HCT116 (cell line): ENCODE measurements around the gene USP9X. TPM values are rescaled to one million over a fixed set of nuclear protein-coding genes. Genes with fewer than 3 reads are reported as not detected.

Source experiments
- ATAC-seq: fragments of 200-7000 bp; cut with Tn5 transposase; 2 replicates; pipeline ENCODE4 v1.9.1; 2020; ENCODE audit warnings: mild to moderate bottlenecking, moderate library complexity
- BruUV-seq: library from RNA; stranded (reverse); fragments of 400-500 nt; replicated peaks from 2 replicates; lab custom pipeline; 2021; lab: Mats Ljungman, UMichigan
- CTCF ChIA-PET: fragments of 300-600 bp; sonication (Branson Sonifier 250); formaldehyde crosslinking; loops from one replicate; lab custom pipeline; 2021; ENCODE audit warnings: antibody characterized with exemption; lab: Charles Lee
- POLR2A ChIA-PET: fragments of 300-600, 350-600 bp; sonication (Branson Sonifier 250); formaldehyde crosslinking; loops from one replicate; lab custom pipeline; 2021; ENCODE audit warnings: antibody characterized with exemption; lab: Charles Lee
- RAD21 ChIA-PET, 2 experiments: fragments of 300-600 bp; sonication (Branson Sonifier 250); formaldehyde crosslinking; loops; one replicate each; lab custom pipeline; 2023; ENCODE audit warnings: low total read pairs in 2 of 2; ENCODE audit not compliant: uncharacterized antibody in 2 of 2, unreplicated experiment in 2 of 2, low non-redundant PET in 1 of 2; lab: Charles Lee
- DNase-seq: peaks from one replicate; pipeline ENCODE4 v3.0.0-alpha.2; 2010; ENCODE audit warnings: low read depth, low spot score
- H2AFZ ChIP-seq: fragments of 200-600 bp; shearing (Covaris generic), sonication (generic); 2 replicates; pipeline ENCODE4 v1.6.1; 2017; ENCODE audit warnings: low read depth, mixed run types, mixed read lengths, antibody characterized with exemption, low read length; ENCODE audit not compliant: poor library complexity, severe bottlenecking
- H3K27ac ChIP-seq: 2 replicates; pipeline ENCODE4 v1.5.1; 2012; ENCODE audit warnings: low read depth, low read length
- H3K27me3 ChIP-seq: fragments of 200-600 bp; sonication (generic); 2 replicates; pipeline ENCODE4 v1.6.1; 2016; ENCODE audit warnings: mixed run types, low read length, mixed read lengths; ENCODE audit not compliant: insufficient read depth
- H3K36me3 ChIP-seq, 2 experiments: fragments of 200-500 bp in 1 of 2; fragments of 200-600 bp in 1 of 2; sonication (Bioruptor generic) in 1 of 2; sonication (generic) in 1 of 2; 2 replicates each; pipeline versions ENCODE4 v1.5.1 to v1.6.1; 2014 to 2016; ENCODE audit warnings: low read length in 2 of 2, inconsistent platforms in 1 of 2, mixed read lengths in 1 of 2, mixed run types in 1 of 2; ENCODE audit not compliant: insufficient read depth in 2 of 2, control insufficient read depth in 1 of 2
- H3K4me1 ChIP-seq, 2 experiments: fragments of 200-600 bp in 1 of 2; sonication (generic) in 1 of 2; 2 replicates each; pipeline versions ENCODE4 v1.5.1 to v1.6.1; 2012 to 2017; ENCODE audit warnings: low read length in 2 of 2, inconsistent platforms in 1 of 2, mild to moderate bottlenecking in 1 of 2, mixed read lengths in 1 of 2, mixed run types in 1 of 2, moderate library complexity in 1 of 2; ENCODE audit not compliant: insufficient read depth in 2 of 2, control insufficient read depth in 1 of 2
- H3K4me2 ChIP-seq: fragments of 200-600 bp; sonication (generic); 2 replicates; pipeline ENCODE4 v1.6.1; 2017; ENCODE audit warnings: mixed run types, low read length, mixed read lengths
- H3K4me3 ChIP-seq, 2 experiments: fragments of 200-600 bp in 1 of 2; sonication (generic) in 1 of 2; replicated peaks in 1 of 2; 2 replicates each; pipeline ENCODE4 v1.5.1; 2011 to 2016; ENCODE audit warnings: low read length in 2 of 2, control low read depth in 1 of 2, low read depth in 1 of 2, mild to moderate bottlenecking in 1 of 2, mixed read lengths in 1 of 2, mixed run types in 1 of 2
- H3K79me2 ChIP-seq: fragments of 200-600 bp; sonication (generic); 2 replicates; pipeline ENCODE4 v1.6.1; 2017; ENCODE audit warnings: mild to moderate bottlenecking, mixed run types, low read length, moderate library complexity, mixed read lengths; ENCODE audit not compliant: insufficient read depth
- H3K9ac ChIP-seq: fragments of 200-600 bp; sonication (generic); 2 replicates; pipeline ENCODE4 v1.6.1; 2016; ENCODE audit warnings: low read length, mixed read lengths
- H3K9me2 ChIP-seq: fragments of 200-600 bp; sonication (generic), shearing (Covaris generic); 2 replicates; pipeline ENCODE4 v1.6.1; 2017; ENCODE audit warnings: mixed run types, mild to moderate bottlenecking, moderate library complexity; ENCODE audit not compliant: insufficient read depth
- H3K9me3 ChIP-seq, 2 experiments: fragments of 200-500 bp in 1 of 2; fragments of 200-600 bp in 1 of 2; sonication (Bioruptor generic) in 1 of 2; sonication (generic) in 1 of 2; 2 replicates each; pipeline ENCODE4 v1.6.1; 2014 to 2017; ENCODE audit warnings: low read length in 2 of 2, mixed read lengths in 2 of 2, inconsistent platforms in 1 of 2, low read depth in 1 of 2, mild to moderate bottlenecking in 1 of 2, mixed run types in 1 of 2, moderate library complexity in 1 of 2; ENCODE audit not compliant: control insufficient read depth in 1 of 2, insufficient read depth in 1 of 2
- H4K20me1 ChIP-seq: fragments of 200-600 bp; sonication (generic), shearing (Covaris generic); 2 replicates; pipeline ENCODE4 v1.6.1; 2017; ENCODE audit warnings: mixed run types, mild to moderate bottlenecking, moderate library complexity; ENCODE audit not compliant: insufficient read depth
- ATF3 ChIP-seq: IDR thresholded peaks from 2 replicates; pipeline ENCODE4 v1.6.1; 2012
- CBX3 ChIP-seq: IDR thresholded peaks from 2 replicates; pipeline ENCODE4 v1.6.1; 2012; ENCODE audit warnings: low read depth
- ELF1 ChIP-seq: IDR thresholded peaks from 2 replicates; pipeline ENCODE4 v1.6.1; 2012; ENCODE audit warnings: low read depth, borderline replicate concordance
- EZH2 ChIP-seq: fragments of 200-600 bp; sonication (generic); IDR thresholded peaks from 2 replicates; pipeline ENCODE4 v1.6.1; 2017; ENCODE audit warnings: antibody characterized with exemption, mixed run types
- EZH2phosphoT487 ChIP-seq: fragments of 200-600 bp; IDR thresholded peaks from 2 replicates; pipeline ENCODE4 v1.6.1; 2018; ENCODE audit warnings: antibody characterized with exemption, borderline replicate concordance
- JUND ChIP-seq: IDR thresholded peaks from 2 replicates; pipeline ENCODE4 v1.6.1; 2012
- POLR2AphosphoS5 ChIP-seq: IDR thresholded peaks from 2 replicates; pipeline ENCODE4 v1.6.1; 2011; ENCODE audit warnings: mild to moderate bottlenecking, low read depth, low read length, moderate library complexity
- RAD21 ChIP-seq: IDR thresholded peaks from 2 replicates; pipeline ENCODE4 v1.6.1; 2012; ENCODE audit warnings: low read depth, mild to moderate bottlenecking
- SIN3A ChIP-seq: IDR thresholded peaks from 2 replicates; pipeline ENCODE4 v1.6.1; 2012; ENCODE audit warnings: low read depth
- SP1 ChIP-seq: IDR thresholded peaks from 2 replicates; pipeline ENCODE4 v1.6.1; 2012; ENCODE audit warnings: low read depth
- YY1 ChIP-seq: IDR thresholded peaks from 2 replicates; pipeline ENCODE4 v1.6.1; 2011; ENCODE audit warnings: low read length, low read depth, moderate library complexity, mild to moderate bottlenecking; ENCODE audit not compliant: insufficient replicate concordance; ENCODE audit errors: extremely low read depth
- ZFX ChIP-seq: fragments of 450-650 bp; IDR thresholded peaks from 2 replicates; pipeline ENCODE4 v1.6.1; 2017
- ZNF274 ChIP-seq: fragments of 200-500 bp; sonication (Bioruptor generic); IDR thresholded peaks from 2 replicates; pipeline ENCODE4 v1.6.1; 2014; ENCODE audit warnings: mild to moderate bottlenecking, low read depth, low read length, inconsistent platforms
- intact Hi-C: fragments of 100-400 bp; cut with micrococcal nuclease; formaldehyde crosslinking; loops from 2 replicates; pipeline ENCODE4 v1.10.0; 2022
- total RNA-seq: library from RNA; stranded (reverse); gene quantifications from one replicate; pipeline ENCODE4 v1.2.1, GENCODE V29; 2021; ENCODE audit not compliant: unreplicated experiment
- TF ChIP-seq, protein P1 (sequence below), 3 experiments: fragments of 200-600 bp in 1 of 3; sonication (generic) in 1 of 3; IDR thresholded peaks in 2 of 3; conservative IDR thresholded peaks in 1 of 3; 2 replicates each; pipeline ENCODE4 v1.5.1; 2012 to 2017; ENCODE audit warnings: low read depth in 2 of 3, low read length in 2 of 3, antibody characterized with exemption in 1 of 3, borderline replicate concordance in 1 of 3, control low read depth in 1 of 3, mild to moderate bottlenecking in 1 of 3, mixed read lengths in 1 of 3, mixed run types in 1 of 3, moderate library complexity in 1 of 3; ENCODE audit not compliant: insufficient read depth in 1 of 3

USP9X gene
- total RNA-seq, 1 experiment from 2014 or later, result 52.4 TPM

DNA sequence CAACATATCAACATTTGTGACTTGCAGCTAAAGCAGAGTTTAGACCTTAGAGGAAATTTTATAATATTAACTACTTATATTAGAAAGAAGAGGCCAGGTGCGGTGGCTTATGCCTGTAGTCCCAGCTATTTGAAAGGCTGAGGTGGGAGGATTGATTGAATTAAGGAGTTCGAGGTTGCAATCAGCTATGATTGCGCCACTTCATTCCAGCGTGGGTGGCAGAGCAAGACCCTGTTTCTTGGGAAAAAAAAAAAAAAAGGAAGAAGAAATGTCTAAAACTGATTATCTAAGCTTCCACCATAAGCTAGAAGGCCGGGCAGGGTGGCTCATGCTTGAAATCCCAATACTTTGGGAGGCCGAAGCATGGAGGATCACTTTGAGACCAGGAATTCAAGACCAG lies 42.0 kb upstream of the USP9X start:
- ATAC-seq (no peak), DNase-seq (no peak)
- H3K36me3 ChIP-seq, result no peaks in the 10 kb centered on the region
- no peaks in the 10 kb centered on the region for H3K9me3 ChIP-seq
- H3K4me3 ChIP-seq, result no peak overlapping the region
- no peak overlapping the region for H3K4me2 ChIP-seq
- no TSS peak for BruUV-seq
- RAD21 ChIA-PET, result no interaction called here
- H3K4me1 ChIP-seq, result no peaks in the 10 kb centered on the region
- H3K9ac ChIP-seq, result no peak overlapping the region
- CTCF ChIA-PET, result no interaction called here
- H3K9me2 ChIP-seq, result no peaks in the 10 kb centered on the region
- no peaks in the 10 kb centered on the region for H3K27me3 ChIP-seq
- intact Hi-C loops, result no loop called here
- H3K79me2 ChIP-seq, result no peaks in the 10 kb centered on the region
- no peak overlapping the region for H3K27ac ChIP-seq
- no peak overlapping the region for H2AFZ ChIP-seq
- TF ChIP-seq JUND, result no peak
- no peak for TF ChIP-seq YY1
- TF ChIP-seq CBX3, result no peak
- TF ChIP-seq, protein P1, sequence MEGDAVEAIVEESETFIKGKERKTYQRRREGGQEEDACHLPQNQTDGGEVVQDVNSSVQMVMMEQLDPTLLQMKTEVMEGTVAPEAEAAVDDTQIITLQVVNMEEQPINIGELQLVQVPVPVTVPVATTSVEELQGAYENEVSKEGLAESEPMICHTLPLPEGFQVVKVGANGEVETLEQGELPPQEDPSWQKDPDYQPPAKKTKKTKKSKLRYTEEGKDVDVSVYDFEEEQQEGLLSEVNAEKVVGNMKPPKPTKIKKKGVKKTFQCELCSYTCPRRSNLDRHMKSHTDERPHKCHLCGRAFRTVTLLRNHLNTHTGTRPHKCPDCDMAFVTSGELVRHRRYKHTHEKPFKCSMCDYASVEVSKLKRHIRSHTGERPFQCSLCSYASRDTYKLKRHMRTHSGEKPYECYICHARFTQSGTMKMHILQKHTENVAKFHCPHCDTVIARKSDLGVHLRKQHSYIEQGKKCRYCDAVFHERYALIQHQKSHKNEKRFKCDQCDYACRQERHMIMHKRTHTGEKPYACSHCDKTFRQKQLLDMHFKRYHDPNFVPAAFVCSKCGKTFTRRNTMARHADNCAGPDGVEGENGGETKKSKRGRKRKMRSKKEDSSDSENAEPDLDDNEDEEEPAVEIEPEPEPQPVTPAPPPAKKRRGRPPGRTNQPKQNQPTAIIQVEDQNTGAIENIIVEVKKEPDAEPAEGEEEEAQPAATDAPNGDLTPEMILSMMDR (IDR thresholded peaks at IDR 0.05 in 2 of 3, conservative IDR thresholded peaks at IDR 0.05 in 1 of 3; ENCODE audit: borderline replicate concordance in 1 of 3, insufficient read depth in 1 of 3, low read depth in 2 of 3, low read length in 2 of 3), result no peak
- TF ChIP-seq EZH2, result no peak
- TF ChIP-seq EZH2phosphoT487, result no peak
- no peak for TF ChIP-seq ATF3
- no peak for TF ChIP-seq ELF1
- TF ChIP-seq ZFX, result no peak
- TF ChIP-seq ZNF274, result no peak
- no peak for TF ChIP-seq RAD21
- TF ChIP-seq SIN3A, result no peak
- no peak for TF ChIP-seq POLR2AphosphoS5
- no peak for TF ChIP-seq SP1
- POLR2A ChIA-PET, result no interaction called here
- H4K20me1 ChIP-seq, result no peaks in the 10 kb centered on the region
